ENCODE results near the gene MEX3B.
"Not testable (repeated sequence)": the region's sequence is repeated elsewhere in the genome, so short reads cannot be mapped to it uniquely, and the experiment has no call there.

MEX3B gene

DNA sequence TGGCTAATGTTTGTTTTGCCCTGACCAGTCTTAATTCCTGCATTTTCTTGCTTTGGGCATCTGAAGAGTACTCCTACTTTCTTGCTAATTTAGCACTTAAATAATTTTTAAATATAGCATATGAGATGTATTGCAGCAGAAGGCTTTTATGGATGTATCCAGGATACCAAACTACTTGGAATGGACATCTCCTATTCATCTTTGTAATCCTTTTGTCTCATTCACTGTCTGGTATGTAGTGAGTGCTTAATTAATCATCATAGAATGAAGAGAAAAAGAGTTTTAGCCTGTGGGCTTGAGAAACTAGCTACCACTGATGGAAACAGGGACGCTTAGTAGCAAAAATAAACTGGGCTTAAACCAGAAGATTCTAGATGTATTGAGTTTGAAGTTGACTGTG, 40.6 kb downstream of the MEX3B start:
- no peak for DNase-seq (ENCODE audit: low read depth)

DNA sequence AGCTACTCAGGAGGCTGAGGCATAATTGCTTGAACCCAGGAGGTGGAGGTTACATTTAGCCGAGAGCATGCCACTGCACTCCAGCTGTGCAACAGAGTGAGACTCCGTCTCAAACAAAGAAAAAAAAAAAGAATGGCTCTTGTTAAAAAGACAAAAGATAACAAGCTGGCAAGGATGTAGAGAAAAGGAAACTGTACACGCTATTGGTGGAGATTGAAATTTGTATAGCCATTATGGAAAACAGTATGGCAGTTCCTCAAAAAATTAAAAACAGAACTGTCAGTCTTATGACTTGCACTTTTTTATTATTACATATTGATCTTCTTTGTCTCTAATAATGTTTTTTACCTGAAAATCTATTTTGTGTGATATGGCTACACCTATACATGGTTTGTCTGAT, 41.9 kb downstream of the MEX3B start:
- no peak for DNase-seq (ENCODE audit: low read depth)

DNA sequence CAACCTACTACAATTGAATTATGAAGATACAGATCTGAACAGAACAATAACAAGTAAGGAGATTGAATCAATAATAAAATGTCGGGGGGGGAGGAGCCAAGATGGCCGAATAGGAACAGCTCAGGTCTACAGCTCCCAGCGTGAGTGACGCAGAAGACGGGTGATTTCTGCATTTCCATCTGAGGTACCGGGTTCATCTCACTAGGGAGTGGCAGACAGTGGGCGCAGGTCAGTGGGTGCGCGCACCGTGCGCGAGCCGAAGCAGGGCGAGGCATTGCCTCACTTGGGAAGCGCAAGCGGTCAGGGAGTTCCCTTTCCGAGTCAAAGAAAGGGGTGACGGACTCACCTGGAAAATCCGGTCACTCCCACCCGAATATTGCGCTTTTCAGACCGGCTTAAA, 50.7 kb downstream of the MEX3B start:
- DNase-seq (ENCODE audit: low read depth), result not testable (repeated sequence)

DNA sequence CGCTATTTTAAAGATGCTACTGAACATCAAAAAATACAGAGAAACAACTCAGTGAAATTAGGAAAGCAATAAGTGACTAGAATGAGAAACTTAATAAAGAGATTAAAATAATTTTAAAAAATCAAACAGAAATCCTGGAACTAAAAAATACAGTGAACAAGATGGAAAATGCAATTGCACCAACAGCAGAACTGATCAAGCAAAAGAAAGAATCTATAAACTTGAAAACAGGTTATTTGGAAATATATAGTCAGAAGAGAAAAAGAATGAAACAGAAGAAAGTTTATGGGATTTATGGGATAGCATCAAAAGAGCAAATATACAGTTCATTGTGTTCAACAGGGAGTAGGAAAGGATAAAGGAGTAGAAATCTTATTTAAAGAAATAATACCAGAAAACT, 53.3 kb downstream of the MEX3B start:
- DNase-seq (ENCODE audit: low read depth), result no peak
